ENCODE measurements around the gene FTO.

FTO gene

GRCh38 chr16:53859995-53860540, 156.1 kb downstream of the FTO start:
- Histone ChIP-seq H3K9ac (ENCODE audit: low read length) (no peak overlapping the region), H3K9me3 (ENCODE audit: insufficient read depth, low read length) (no peaks in the 10 kb centered on the region), H3K36me3 (ENCODE audit: low read length) (no peaks in the 10 kb centered on the region), H2AFZ (ENCODE audit: low read depth, low read length, severe bottlenecking) (no peak overlapping the region), H3K27me3 (ENCODE audit: low read length) (no peaks in the 10 kb centered on the region), H3F3A (ENCODE audit: insufficient read depth) (no peaks in the 10 kb centered on the region), H3K27ac (ENCODE audit: low read depth, low read length) (no peak overlapping the region), H3K79me2 (ENCODE audit: insufficient read depth, low read length) (no peaks in the 10 kb centered on the region), H3K4me2 (ENCODE audit: low read depth, low read length, poor library complexity, severe bottlenecking) (no peak overlapping the region), H4K20me1 (ENCODE audit: low read depth, low read length) (no peaks in the 10 kb centered on the region), H3K9me2 (replicated peaks; ENCODE audit: insufficient read depth, low read length) (no peaks in the 10 kb centered on the region), H3K4me3 (ENCODE audit: insufficient read depth, low read length, poor library complexity, severe bottlenecking) (no peak overlapping the region)
- TF ChIP-seq EZH2phosphoT487 (conservative IDR thresholded peaks at IDR 0.05; ENCODE audit: low read length) (no peak), CTCF (IDR thresholded peaks at IDR 0.05; ENCODE audit: insufficient read depth, low read length, poor library complexity, severe bottlenecking) (no peak)

- H3K9me3 ChIP-seq (ENCODE audit: insufficient read depth, low read length) = no peaks in the 10 kb centered on the region
- TF ChIP-seq EZH2phosphoT487 (conservative IDR thresholded peaks at IDR 0.05; ENCODE audit: low read length) (no peak), CTCF (IDR thresholded peaks at IDR 0.05; ENCODE audit: insufficient read depth, low read length, poor library complexity, severe bottlenecking) (no peak)
- H3K79me2 ChIP-seq (ENCODE audit: insufficient read depth, low read length) = no peaks in the 10 kb centered on the region
- H3K27me3 ChIP-seq (ENCODE audit: low read length) = no peaks in the 10 kb centered on the region
- H4K20me1 ChIP-seq (ENCODE audit: low read depth, low read length) = no peaks in the 10 kb centered on the region
- no peak overlapping the region for H3K4me2 ChIP-seq (ENCODE audit: low read depth, low read length, poor library complexity, severe bottlenecking)
- no peak overlapping the region for H3K27ac ChIP-seq (ENCODE audit: low read depth, low read length)
- H3K36me3 ChIP-seq (ENCODE audit: low read length) = no peaks in the 10 kb centered on the region
- no peak overlapping the region for H3K4me3 ChIP-seq (ENCODE audit: insufficient read depth, low read length, poor library complexity, severe bottlenecking)
- no peak overlapping the region for H2AFZ ChIP-seq (ENCODE audit: low read depth, low read length, severe bottlenecking)
- no peak overlapping the region for H3K9ac ChIP-seq (ENCODE audit: low read length)
- no peaks in the 10 kb centered on the region for H3K9me2 ChIP-seq (replicated peaks; ENCODE audit: insufficient read depth, low read length)
- no peaks in the 10 kb centered on the region for H3F3A ChIP-seq (ENCODE audit: insufficient read depth)
These were observed 159.9 kb downstream of the FTO start for GRCh38 chr16:53863861-53864260.

- no peak overlapping the region for H3K9ac ChIP-seq (ENCODE audit: low read length)
- H3K4me2 ChIP-seq (ENCODE audit: low read depth, low read length, poor library complexity, severe bottlenecking) = no peak overlapping the region
- no peaks in the 10 kb centered on the region for H4K20me1 ChIP-seq (ENCODE audit: low read depth, low read length)
- H3K79me2 ChIP-seq (ENCODE audit: insufficient read depth, low read length) = no peaks in the 10 kb centered on the region
- H3F3A ChIP-seq (ENCODE audit: insufficient read depth) = no peaks in the 10 kb centered on the region
- H3K9me2 ChIP-seq (replicated peaks; ENCODE audit: insufficient read depth, low read length) = no peaks in the 10 kb centered on the region
- H3K27me3 ChIP-seq (ENCODE audit: low read length) = no peaks in the 10 kb centered on the region
- no peak overlapping the region for H3K4me3 ChIP-seq (ENCODE audit: insufficient read depth, low read length, poor library complexity, severe bottlenecking)
- no peaks in the 10 kb centered on the region for H3K9me3 ChIP-seq (ENCODE audit: insufficient read depth, low read length)
- H3K27ac ChIP-seq (ENCODE audit: low read depth, low read length) = no peak overlapping the region
- TF ChIP-seq EZH2phosphoT487 (conservative IDR thresholded peaks at IDR 0.05; ENCODE audit: low read length) (no peak), CTCF (IDR thresholded peaks at IDR 0.05; ENCODE audit: insufficient read depth, low read length, poor library complexity, severe bottlenecking) (no peak)
- no peaks in the 10 kb centered on the region for H3K36me3 ChIP-seq (ENCODE audit: low read length)
- H2AFZ ChIP-seq (ENCODE audit: low read depth, low read length, severe bottlenecking) = no peak overlapping the region
These were observed 161.0 kb downstream of the FTO start for GRCh38 chr16:53864819-53865493.
